PC-3 (cell line): Measurements from ENCODE around the gene UPF2. TPM values are rescaled to one million over a fixed set of nuclear protein-coding genes. Genes with fewer than 3 reads are reported as not detected.

ENCODE experiments used
- ATAC-seq: fragments of 200-7000 bp; cut with Tn5 transposase; 2 replicates; pipeline ENCODE4 v1.9.1; 2020; ENCODE audit warnings: mild to moderate bottlenecking, moderate library complexity
- BruUV-seq: library from RNA; stranded (reverse); fragments of 400-500 nt; replicated peaks from 2 replicates; lab custom pipeline; 2021; lab: Mats Ljungman, UMichigan
- CTCF ChIA-PET: fragments of 300-600 bp; sonication (Branson Sonifier 250); formaldehyde crosslinking; loops from one replicate; lab custom pipeline; 2022; ENCODE audit warnings: antibody characterized with exemption; lab: Charles Lee
- POLR2A ChIA-PET: fragments of 300-600 bp; sonication (Branson Sonifier 250); formaldehyde crosslinking; loops from one replicate; lab custom pipeline; 2022; ENCODE audit warnings: antibody characterized with exemption; ENCODE audit not compliant: unreplicated experiment; lab: Charles Lee
- DNase-seq: peaks from one replicate; pipeline ENCODE4 v3.0.0-alpha.2; 2015
- H2AFZ ChIP-seq: fragments of 300-600 bp; sonication (generic); 2 replicates; pipeline ENCODE4 v1.6.0; 2016; ENCODE audit warnings: antibody characterized with exemption, low read length
- H3F3A ChIP-seq: fragments of 300-600 bp; sonication (generic); one replicate; pipeline ENCODE4 v1.6.0; 2017; ENCODE audit warnings: antibody characterized with exemption, low read length, control low read depth, mild to moderate bottlenecking; ENCODE audit not compliant: unreplicated experiment
- H3K27ac ChIP-seq: fragments of 300-600 bp; sonication (generic); 2 replicates; pipeline ENCODE4 v1.5.1; 2016; ENCODE audit warnings: mild to moderate bottlenecking, low read length
- H3K27me3 ChIP-seq: fragments of 300-600 bp; sonication (generic); 2 replicates; pipeline ENCODE4 v1.6.1; 2016; ENCODE audit warnings: low read length, mixed read lengths
- H3K36me3 ChIP-seq: fragments of 300-600 bp; sonication (generic); 2 replicates; pipeline ENCODE4 v1.6.1; 2016; ENCODE audit warnings: low read depth, mixed run types, low read length, mixed read lengths
- H3K4me1 ChIP-seq: fragments of 300-600 bp; sonication (generic); 2 replicates; pipeline ENCODE4 v1.5.1; 2016; ENCODE audit warnings: low read length; ENCODE audit not compliant: insufficient read depth
- H3K4me2 ChIP-seq: fragments of 300-600 bp; sonication (generic); 2 replicates; pipeline ENCODE4 v1.6.0; 2016; ENCODE audit warnings: low read length
- H3K4me3 ChIP-seq: fragments of 300-600 bp; sonication (generic); 2 replicates; pipeline ENCODE4 v1.5.1; 2016; ENCODE audit warnings: mild to moderate bottlenecking, low read length, mixed read lengths
- H3K79me2 ChIP-seq: fragments of 300-600 bp; sonication (generic); 2 replicates; pipeline ENCODE4 v1.6.1; 2017; ENCODE audit warnings: low read length, mixed read lengths
- H3K9ac ChIP-seq: fragments of 300-600 bp; sonication (generic); 2 replicates; pipeline ENCODE4 v1.6.0; 2016; ENCODE audit warnings: mild to moderate bottlenecking, low read length
- H3K9me2 ChIP-seq: fragments of 300-600 bp; sonication (generic); replicated peaks from 2 replicates; pipeline ENCODE4 v1.6.1; 2016; ENCODE audit warnings: mixed run types, low read length, mixed read lengths
- H3K9me3 ChIP-seq: fragments of 300-600 bp; sonication (generic); 2 replicates; pipeline ENCODE4 v1.6.1; 2016; ENCODE audit warnings: low read length, mixed read lengths
- H4K20me1 ChIP-seq: fragments of 300-600 bp; sonication (generic); 2 replicates; pipeline ENCODE4 v1.6.1; 2016; ENCODE audit warnings: low read length, mixed read lengths
- CTCF ChIP-seq: fragments of 300-600 bp; sonication (generic); conservative IDR thresholded peaks from 2 replicates; pipeline ENCODE4 v1.5.1; 2017; ENCODE audit warnings: antibody characterized with exemption, low read depth, mild to moderate bottlenecking, low read length
- EZH2 ChIP-seq: fragments of 300-600 bp; sonication (generic); IDR thresholded peaks from one replicate; pipeline ENCODE4 v1.6.1; 2017; ENCODE audit warnings: antibody characterized with exemption, mild to moderate bottlenecking, low read length; ENCODE audit not compliant: unreplicated experiment
- EZH2phosphoT487 ChIP-seq: fragments of 300-600 bp; sonication (generic); IDR thresholded peaks from 2 replicates; pipeline ENCODE4 v1.6.1; 2018; ENCODE audit warnings: mild to moderate bottlenecking, antibody characterized with exemption, low read length, borderline replicate concordance
- intact Hi-C: fragments of 100-400 bp; cut with micrococcal nuclease; formaldehyde crosslinking; loops from 2 replicates; pipeline ENCODE4 v1.9.0; 2023
- total RNA-seq: library from RNA; depleted of rRNA; stranded (reverse); fragments of >200 nt; gene quantifications from 2 replicates; pipeline ENCODE4 v1.2.3, GENCODE V29; 2014

UPF2 gene
- total RNA-seq, 1 experiment from 2014 or later = 12.0 TPM

GRCh38 chr10:11895108-11895466, 147.5 kb downstream of the UPF2 start:
- no TSS peak for BruUV-seq
- no peak for TF ChIP-seq EZH2
- TF ChIP-seq CTCF = no peak
- no peak for TF ChIP-seq EZH2phosphoT487
- no peak overlapping the region for H2AFZ ChIP-seq

GRCh38 chr10:11894381-11895107, 148.1 kb downstream of the UPF2 start:
- ATAC-seq = no peak
- no peak overlapping the region for H3K4me3 ChIP-seq
- intact Hi-C loops = no loop called here
- no peaks in the 10 kb centered on the region for H3K36me3 ChIP-seq
- no peaks in the 10 kb centered on the region for H3F3A ChIP-seq
- DNase-seq = no peak
- no peak overlapping the region for H3K4me2 ChIP-seq
- H3K9ac ChIP-seq = no peak overlapping the region
- peaks cover 18% of the 10 kb centered on the region for H3K4me1 ChIP-seq
- no peak for TF ChIP-seq EZH2phosphoT487
- no peaks in the 10 kb centered on the region for H3K79me2 ChIP-seq
- no peaks in the 10 kb centered on the region for H3K9me3 ChIP-seq
- H4K20me1 ChIP-seq = no peaks in the 10 kb centered on the region
- BruUV-seq = no TSS peak
- no peak overlapping the region for H2AFZ ChIP-seq
- POLR2A ChIA-PET = no interaction called here
- H3K9me2 ChIP-seq = no peaks in the 10 kb centered on the region
- H3K27me3 ChIP-seq = no peaks in the 10 kb centered on the region
- H3K27ac ChIP-seq = no peak overlapping the region
- CTCF ChIA-PET = no interaction called here

More at GRCh38 chr10:11895108-11895466, 147.5 kb downstream of the UPF2 start:
- DNase-seq = no peak
- H3K4me2 ChIP-seq = no peak overlapping the region
- H3K9me2 ChIP-seq = no peaks in the 10 kb centered on the region
- POLR2A ChIA-PET = no interaction called here
- H3K79me2 ChIP-seq = no peaks in the 10 kb centered on the region
- no peaks in the 10 kb centered on the region for H3K36me3 ChIP-seq
- H3K9ac ChIP-seq = no peak overlapping the region
- H3F3A ChIP-seq = no peaks in the 10 kb centered on the region
- CTCF ChIA-PET = no interaction called here
- intact Hi-C loops = no loop called here
- no peak overlapping the region for H3K27ac ChIP-seq
- H3K4me1 ChIP-seq = peaks cover 18% of the 10 kb centered on the region
- H3K27me3 ChIP-seq = no peaks in the 10 kb centered on the region
- no peak for ATAC-seq
- H3K9me3 ChIP-seq = no peaks in the 10 kb centered on the region
- no peaks in the 10 kb centered on the region for H4K20me1 ChIP-seq
- H3K4me3 ChIP-seq = no peak overlapping the region

- intact Hi-C loops = no loop called here
- no peak overlapping the region for H3K4me3 ChIP-seq
- H3K79me2 ChIP-seq = no peaks in the 10 kb centered on the region
- no peak for DNase-seq
- BruUV-seq = no TSS peak
- no peak overlapping the region for H3K27ac ChIP-seq
- ChIA-PET POLR2A (no interaction called here), CTCF (no interaction called here)
- no peak overlapping the region for H2AFZ ChIP-seq
- no peaks in the 10 kb centered on the region for H3K9me3 ChIP-seq
- no peaks in the 10 kb centered on the region for H4K20me1 ChIP-seq
- H3K9ac ChIP-seq = no peak overlapping the region
- no peaks in the 10 kb centered on the region for H3K27me3 ChIP-seq
- no peaks in the 10 kb centered on the region for H3K36me3 ChIP-seq
- no peak for ATAC-seq
- H3K4me2 ChIP-seq = no peak overlapping the region
- no peak for TF ChIP-seq EZH2phosphoT487
- no peak for TF ChIP-seq EZH2
- no peak for TF ChIP-seq CTCF
- H3K4me1 ChIP-seq = peaks cover 13% of the 10 kb centered on the region
- no peaks in the 10 kb centered on the region for H3F3A ChIP-seq
- H3K9me2 ChIP-seq = no peaks in the 10 kb centered on the region
These were observed 148.8 kb downstream of the UPF2 start for GRCh38 chr10:11893749-11894278.
